ENCODE results near the gene ITPK1. TPM values are rescaled to one million over a fixed set of nuclear protein-coding genes. Genes with fewer than 3 reads are reported as not detected.

ITPK1 gene
- total RNA-seq, 4 donors from 2014 or later = 19.7 to 97.7 (median 26.5) TPM

- no peak for TF ChIP-seq POLR2A (IDR thresholded peaks at IDR 0.05)
- no peak for TF ChIP-seq CTCF (IDR thresholded peaks at IDR 0.05)
- Histone ChIP-seq H3K4me1 (peaks cover 7 to 25% of the 10 kb centered on the region in 2 donors), H3K4me3 (no peak overlapping the region), H3K27ac (peak overlapping the region in 1 of 2 donors; percentile 32), H3K36me3 (no peaks in the 10 kb centered on the region), H3K9me3 (no peaks in the 10 kb centered on the region), H3K27me3 (no peaks in the 10 kb centered on the region)
- intact Hi-C loops (cut with DNase I; ENCODE audit: low total_unique reads) = no loop called here
- no peak for DNase-seq
Measured at GRCh38 chr14:93089521-93090269, 26.0 kb downstream of the ITPK1 start.

GRCh38 chr14:93086441-93087055, 29.2 kb downstream of the ITPK1 start:
- Histone ChIP-seq H3K9me3 (no peaks in the 10 kb centered on the region), H3K4me1 (peaks cover 7 to 14% of the 10 kb centered on the region in 2 donors), H3K27ac (peak overlapping the region; percentile 66 to 67), H3K4me3 (no peak overlapping the region), H3K36me3 (no peaks in the 10 kb centered on the region), H3K27me3 (no peaks in the 10 kb centered on the region)
- intact Hi-C loops (cut with DNase I; ENCODE audit: low total_unique reads) = no loop called here
- DNase-seq = no peak
- no peak for TF ChIP-seq POLR2A (IDR thresholded peaks at IDR 0.05)
- no peak for TF ChIP-seq CTCF (IDR thresholded peaks at IDR 0.05)

- H3K27ac ChIP-seq = peak overlapping the region; percentile 66 to 67
- intact Hi-C loops (cut with DNase I; ENCODE audit: low total_unique reads) = no loop called here
- TF ChIP-seq CTCF (IDR thresholded peaks at IDR 0.05) (no peak), POLR2A (IDR thresholded peaks at IDR 0.05) (no peak)
- H3K9me3 ChIP-seq = no peaks in the 10 kb centered on the region
- DNase-seq = peak in 1 of 2 donors; percentile 59
- peaks cover 7 to 13% of the 10 kb centered on the region in 2 donors for H3K4me1 ChIP-seq
- H3K27me3 ChIP-seq = no peaks in the 10 kb centered on the region
- no peaks in the 10 kb centered on the region for H3K36me3 ChIP-seq
- H3K4me3 ChIP-seq = no peak overlapping the region
Measured at GRCh38 chr14:93085911-93086310, 29.8 kb downstream of the ITPK1 start.

GRCh38 chr14:93084866-93085857, 30.6 kb downstream of the ITPK1 start:
- Histone ChIP-seq H3K36me3 (no peaks in the 10 kb centered on the region), H3K4me1 (peaks cover 7 to 13% of the 10 kb centered on the region in 2 donors), H3K27me3 (no peaks in the 10 kb centered on the region), H3K27ac (peak overlapping the region; percentile 66 to 67), H3K4me3 (no peak overlapping the region), H3K9me3 (no peaks in the 10 kb centered on the region)
- no peak for DNase-seq
- TF ChIP-seq CTCF (IDR thresholded peaks at IDR 0.05) = no peak
- TF ChIP-seq POLR2A (IDR thresholded peaks at IDR 0.05) = no peak
- intact Hi-C loops (cut with DNase I; ENCODE audit: low total_unique reads) = no loop called here
